ENCODE data around the gene COX11. TPM values are rescaled to one million over a fixed set of nuclear protein-coding genes. Genes with fewer than 3 reads are reported as not detected.

The COX11 gene
- total RNA-seq, 1 donor from 2014 or later, result 30.3 TPM

DNA sequence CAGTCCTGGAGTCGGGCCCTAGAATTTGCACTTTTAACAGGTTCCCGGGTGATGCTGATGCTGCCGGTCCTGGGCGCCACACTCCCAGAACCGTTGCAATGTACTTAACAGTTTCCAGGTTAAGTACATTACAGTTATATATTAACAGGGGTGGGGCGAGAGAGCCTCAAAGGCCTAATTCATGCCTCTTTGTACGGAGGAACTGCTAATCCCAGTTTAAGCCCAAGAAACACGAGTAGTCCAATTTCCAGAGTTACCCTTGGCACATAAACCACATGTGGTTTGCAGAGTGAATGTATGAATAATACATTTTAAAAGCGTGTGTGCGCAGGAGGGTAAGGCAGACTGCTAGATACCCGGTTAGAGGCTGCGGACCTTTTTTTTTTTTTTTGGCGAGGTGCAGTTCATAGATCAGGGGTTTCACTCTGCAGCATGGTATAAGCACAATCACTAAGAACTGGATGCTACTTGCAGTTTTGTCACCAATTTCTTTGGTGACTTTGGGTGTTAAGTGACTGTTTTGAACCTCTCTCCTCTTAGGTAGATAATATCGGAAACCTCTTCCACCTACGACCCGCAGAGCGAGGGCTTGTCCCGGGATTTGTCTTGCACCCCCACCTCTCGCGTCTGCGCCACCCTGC is 713 bp downstream of the COX11 start:
- peak; percentile 45 for ATAC-seq
- DNase-seq (ENCODE audit: low spot score), result no peak

DNA sequence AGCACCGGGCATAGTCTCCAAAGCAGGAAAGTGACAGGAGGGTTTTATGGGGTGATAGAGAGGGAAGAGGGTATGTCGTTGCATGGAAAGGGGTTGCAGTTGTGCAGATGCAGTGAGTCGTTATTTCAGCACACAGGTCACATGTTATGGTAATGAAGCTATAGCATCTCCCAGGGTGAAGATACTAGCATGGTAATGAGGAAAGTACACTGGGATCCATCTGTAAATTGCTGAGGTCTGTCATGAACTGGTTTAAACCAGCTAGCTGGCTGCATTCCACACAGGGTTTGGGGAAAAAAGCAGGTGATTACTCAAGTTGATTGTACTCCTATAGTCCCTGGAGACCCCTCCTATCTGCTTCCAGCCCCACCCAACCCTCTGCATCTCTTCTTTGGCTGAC is 11.7 kb downstream of the COX11 start:
- DNase-seq (ENCODE audit: low spot score) (no peak), ATAC-seq (no peak)

DNA sequence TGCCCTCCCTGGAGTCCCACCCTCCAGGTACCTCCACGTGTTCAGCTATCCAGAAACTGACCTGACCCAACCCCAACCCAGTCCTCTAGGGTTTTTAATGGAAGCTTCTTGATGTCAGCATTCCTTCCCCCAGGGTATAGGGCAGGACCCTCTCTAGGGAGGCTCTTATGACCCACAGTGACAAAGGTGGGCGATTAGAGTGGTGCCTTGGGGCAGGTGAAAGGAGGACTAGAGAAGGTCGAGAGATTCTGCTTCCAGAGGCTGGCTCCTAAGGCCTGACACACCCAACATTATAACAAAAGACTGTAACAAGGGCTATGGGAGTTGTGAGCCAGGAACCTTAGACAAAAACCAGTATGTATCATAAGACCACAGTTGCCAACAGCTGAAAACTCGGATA is 17.2 kb downstream of the COX11 start:
- no peak for ATAC-seq

DNA sequence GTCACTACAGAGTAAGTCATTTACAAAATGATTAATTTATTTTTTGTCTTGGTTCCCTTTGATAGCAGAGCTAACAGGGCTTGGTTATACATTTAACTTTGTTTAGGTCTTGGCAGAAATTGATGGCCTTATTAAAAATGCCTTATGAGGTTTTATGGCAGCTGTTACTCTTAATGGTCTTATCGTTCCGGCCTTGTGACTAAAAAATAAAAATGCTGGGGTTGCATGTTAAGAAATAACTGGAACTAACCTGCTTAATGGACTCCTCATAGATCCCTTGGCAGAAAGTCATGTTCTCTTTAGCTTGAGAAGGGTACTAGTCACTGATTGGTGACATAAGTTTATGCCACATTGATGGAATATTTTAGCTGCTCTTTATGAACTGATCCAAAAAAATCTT is 18.3 kb downstream of the COX11 start:
- ATAC-seq (no peak), DNase-seq (ENCODE audit: low spot score) (no peak)

More for the DNA sequence above, 17.2 kb downstream of the COX11 start:
- DNase-seq (ENCODE audit: low spot score), result no peak

DNA sequence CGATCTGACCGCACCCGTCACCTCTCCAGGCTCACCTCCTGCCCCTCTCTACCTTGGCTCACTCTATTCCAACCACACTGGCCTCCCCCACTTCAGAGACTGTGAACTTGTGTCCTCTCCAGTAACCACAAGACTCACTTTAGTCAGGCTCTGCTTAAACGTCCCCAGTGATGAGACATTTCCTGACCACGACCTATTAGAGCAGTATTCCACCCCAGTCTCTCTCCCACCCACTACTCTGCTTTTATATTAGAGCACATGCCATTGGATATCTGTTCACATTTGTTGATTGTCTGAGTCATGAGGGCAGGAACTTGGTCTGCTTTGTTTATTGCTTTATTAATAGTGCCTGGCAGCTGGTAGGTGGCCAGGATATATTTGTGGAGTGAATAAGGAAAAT is 20.1 kb downstream of the COX11 start:
- no peak for ATAC-seq

DNA sequence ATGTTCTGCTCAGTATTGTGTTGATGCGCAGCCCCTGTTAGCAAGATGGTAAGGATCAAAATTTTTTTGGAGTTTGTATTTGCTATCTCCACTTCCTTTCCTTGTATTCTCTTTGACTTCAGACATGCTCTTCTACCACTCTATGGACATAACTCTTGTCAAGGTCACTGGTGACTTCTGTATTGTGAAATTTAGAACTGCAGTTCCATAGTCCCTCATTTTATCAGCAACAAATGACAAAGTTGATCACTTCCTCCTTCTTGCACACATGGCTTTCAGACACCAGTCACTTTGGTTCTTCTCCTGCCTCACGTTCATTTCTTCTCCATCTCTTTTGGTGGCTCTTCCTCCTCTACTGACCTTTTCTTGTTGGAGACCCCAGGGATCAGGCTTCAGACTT is 21.1 kb downstream of the COX11 start:
- DNase-seq (ENCODE audit: low spot score) (no peak), ATAC-seq (peak; percentile 40)

More for the DNA sequence above, 20.1 kb downstream of the COX11 start:
- no peak for DNase-seq (ENCODE audit: low spot score)

DNA sequence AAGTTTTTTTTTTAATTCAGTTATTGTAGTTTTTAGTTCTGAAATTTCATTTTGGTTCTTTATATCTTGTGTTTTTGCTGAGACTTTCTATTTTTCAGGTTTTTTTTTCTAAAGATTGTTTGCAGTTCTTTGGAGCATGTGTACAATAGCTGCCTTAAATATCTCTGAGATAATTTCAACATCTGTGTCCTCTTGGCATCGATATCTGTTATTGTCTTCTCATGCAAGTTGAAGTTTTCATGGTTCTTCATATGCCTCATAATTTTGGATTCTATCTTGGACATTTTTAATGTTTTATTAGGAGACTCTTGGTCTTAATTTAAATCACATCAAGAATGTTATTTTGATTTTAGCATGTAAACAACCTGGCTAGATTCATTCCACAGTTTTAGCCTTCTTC is 22.8 kb downstream of the COX11 start:
- no peak for ATAC-seq
- DNase-seq (ENCODE audit: low spot score), result no peak

DNA sequence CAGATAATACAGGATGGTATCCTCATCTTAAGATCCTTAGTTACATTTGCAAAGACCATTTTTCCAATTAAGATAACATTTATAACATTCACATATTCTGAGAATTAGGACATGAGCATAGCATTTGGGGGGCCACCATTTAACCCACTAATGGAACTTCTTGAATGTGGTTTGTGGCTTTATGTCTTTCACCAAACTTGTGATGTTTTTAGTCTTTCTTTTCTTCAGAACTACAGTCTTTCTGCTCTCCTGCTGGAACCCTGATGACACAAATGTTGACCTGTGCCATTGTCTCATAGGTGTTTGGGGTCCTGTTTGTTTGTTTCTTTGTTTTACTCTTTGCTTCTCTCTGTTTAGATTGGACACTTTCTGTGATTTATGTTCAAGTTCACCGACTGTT is 23.2 kb downstream of the COX11 start:
- no peak for ATAC-seq
- no peak for DNase-seq (ENCODE audit: low spot score)

DNA sequence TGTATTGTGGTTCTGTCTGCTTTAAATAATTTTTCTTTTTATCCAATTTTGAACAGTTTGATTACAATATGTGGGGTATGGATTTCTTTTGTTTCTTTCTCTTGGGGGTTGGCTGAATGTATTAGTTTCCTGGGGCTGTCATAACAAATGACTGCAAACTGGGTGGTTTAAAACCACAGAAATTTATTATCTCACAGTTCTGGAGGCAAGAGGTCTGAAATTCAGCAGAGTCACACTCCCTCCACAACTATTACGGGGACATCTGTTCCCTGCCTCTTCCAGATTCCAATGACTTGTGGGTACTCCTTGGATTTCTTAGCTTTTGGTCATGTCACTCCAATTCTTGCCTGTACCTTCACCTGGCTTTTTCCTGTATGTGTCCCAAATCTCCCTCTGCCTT is 23.7 kb downstream of the COX11 start:
- ATAC-seq (no peak), DNase-seq (ENCODE audit: low spot score) (no peak)

DNA sequence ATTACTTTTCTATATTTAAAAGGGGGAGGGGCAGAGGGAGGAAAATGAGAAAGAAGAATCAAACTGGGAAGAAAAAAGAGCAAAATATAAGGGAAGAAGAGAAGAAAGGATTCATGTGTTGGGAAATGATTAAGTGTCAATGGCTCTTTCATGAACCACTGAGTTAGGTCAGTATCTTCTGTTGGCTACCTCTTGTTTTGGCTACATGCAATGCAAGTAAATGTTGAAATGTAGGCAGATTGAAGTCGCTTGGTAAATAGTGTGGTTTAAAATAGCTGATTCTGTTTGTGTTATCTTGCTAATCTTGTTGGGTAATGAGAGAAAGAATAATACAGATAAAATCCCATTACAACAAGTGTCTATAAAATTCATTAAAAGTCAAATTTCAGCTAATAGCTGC is 27.2 kb downstream of the COX11 start:
- no peak for DNase-seq (ENCODE audit: low spot score)
- ATAC-seq, result peak; percentile 77

DNA sequence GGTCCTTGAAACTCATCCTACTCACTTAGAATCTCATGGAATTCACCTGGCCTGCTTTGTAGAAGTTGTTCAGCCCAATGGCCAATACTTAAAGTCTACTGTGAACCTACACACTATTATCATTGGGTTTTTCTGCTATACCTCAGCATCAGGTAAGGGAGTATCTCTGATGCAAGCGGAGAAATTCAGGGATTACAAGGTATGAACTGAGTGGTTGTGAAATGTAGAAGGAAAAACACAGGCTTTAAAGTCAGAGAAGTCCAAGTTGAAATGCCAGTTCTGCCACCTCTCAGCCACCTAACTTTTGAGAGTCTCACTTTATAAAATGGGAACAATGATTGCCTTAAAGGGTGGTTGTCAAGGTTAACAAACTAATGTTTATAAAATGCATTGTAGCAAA is 31.0 kb downstream of the COX11 start:
- DNase-seq (ENCODE audit: low spot score) (no peak), ATAC-seq (no peak)

DNA sequence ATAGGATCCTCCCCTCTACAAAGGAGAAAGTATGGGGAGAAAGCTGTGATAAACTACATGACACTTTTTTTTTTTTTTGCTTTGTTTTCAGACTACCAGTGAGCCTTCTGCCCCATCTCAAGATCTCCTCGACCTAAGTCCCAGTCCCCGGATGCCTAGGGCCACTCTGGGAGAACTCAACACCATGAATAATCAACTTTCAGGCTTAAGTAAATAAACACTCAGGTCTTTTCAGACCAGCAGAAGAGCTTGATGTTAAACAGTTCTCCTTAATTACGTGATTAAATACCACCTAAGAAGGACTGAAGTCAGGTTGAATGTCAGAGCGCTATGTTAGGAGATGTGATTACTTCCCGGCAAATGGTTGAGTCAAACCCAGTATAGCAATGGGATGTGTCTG is 31.4 kb downstream of the COX11 start:
- ATAC-seq (no peak), DNase-seq (ENCODE audit: low spot score) (no peak)

DNA sequence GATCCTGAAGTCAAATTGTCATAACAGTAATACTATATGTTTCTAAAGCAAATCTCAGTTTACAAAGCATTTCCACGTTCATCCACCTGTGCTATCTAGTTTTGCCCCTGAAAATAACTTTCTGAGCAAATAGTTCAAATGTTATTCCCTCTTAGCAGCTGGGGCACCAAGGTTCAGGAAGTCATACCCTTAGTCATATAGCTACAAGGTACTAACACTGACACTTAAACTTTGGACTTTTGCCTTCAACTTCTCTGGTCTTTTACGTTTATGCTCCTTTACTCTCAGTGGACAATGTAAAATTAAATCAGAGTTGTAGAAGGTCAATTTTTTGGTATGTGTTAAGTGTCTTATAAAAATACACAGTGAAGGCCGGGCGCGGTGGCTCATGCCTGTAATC is 33.0 kb downstream of the COX11 start:
- DNase-seq (ENCODE audit: low spot score) (no peak), ATAC-seq (no peak)

DNA sequence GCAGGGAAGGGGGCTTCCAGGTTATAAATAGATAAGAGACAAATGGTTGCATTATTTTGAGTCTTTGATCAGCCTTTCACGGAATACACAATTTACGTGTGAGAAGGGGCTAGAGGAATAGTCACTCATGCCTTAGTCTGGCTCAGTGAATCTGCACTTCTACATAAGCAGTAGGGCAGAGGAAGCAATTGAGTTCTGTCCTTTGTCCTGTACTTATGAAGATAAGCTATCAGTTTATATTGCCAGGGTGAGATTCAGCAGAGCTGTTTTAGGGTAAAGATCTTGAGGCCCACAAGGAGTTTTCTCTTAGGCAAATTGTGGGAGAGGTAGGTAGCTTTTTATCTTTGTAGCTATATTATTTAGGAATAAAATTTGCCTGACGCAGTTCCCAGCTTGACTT is 34.5 kb downstream of the COX11 start:
- no peak for ATAC-seq
- DNase-seq (ENCODE audit: low spot score), result no peak

DNA sequence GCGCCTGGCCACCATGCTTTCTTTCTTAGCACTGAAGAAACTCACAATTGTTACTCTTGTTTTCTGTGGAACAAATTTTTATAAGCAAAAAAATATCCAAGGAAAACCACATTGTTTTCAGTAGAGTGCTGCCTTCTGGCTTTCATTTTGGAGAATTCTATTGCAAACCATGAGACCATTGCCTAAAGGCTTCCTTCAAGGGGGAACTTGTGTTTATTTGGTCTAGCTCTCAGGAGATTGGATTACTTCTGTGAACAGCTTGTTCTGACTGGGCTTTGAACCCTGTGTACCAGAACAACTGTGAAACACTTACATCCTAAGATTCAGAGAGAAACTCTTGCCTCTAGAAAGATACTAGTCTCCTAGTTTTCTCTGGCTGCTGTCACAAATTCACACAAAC is 35.7 kb downstream of the COX11 start:
- DNase-seq (ENCODE audit: low spot score), result no peak
- ATAC-seq, result no peak

DNA sequence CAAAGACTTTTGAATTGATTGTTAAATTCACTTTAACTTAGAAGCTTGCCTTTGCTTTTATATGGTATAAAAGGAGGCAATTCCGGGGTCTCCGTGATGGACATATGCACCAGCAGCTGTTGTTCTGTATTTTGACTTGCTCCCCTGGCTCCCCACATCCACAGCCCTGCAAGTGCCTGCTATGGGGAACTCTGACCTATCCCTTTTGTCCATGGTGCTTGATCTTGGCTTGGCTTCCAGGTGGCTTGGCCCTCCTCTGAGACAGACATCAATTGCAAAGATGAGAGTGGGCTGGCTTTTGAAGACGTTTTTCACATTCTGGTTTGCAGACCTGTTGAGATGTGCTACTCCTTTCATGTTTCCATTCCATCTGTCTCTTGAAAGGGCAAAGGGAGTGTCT is 40.9 kb downstream of the COX11 start:
- ATAC-seq (no peak), DNase-seq (ENCODE audit: low spot score) (no peak)

DNA sequence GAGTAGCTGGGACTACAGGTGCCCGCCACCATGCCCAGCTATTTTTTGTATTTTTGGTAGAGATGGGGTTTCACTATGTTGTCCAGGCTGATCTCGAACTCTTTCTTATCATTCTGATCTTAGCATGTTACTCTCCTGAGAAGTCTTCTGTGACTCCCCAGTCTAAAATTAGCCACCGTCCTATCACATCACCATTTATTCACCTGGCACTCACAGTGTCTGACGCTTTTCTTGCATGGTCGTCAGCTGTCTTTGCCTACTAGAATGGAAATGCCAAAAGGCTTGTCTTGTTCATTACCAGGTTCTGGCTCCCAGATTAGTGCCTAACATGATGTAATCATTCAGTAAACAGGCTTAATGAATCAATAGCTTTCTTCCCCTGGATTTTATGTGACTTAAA is 44.0 kb downstream of the COX11 start:
- ATAC-seq (no peak), DNase-seq (ENCODE audit: low spot score) (no peak)

DNA sequence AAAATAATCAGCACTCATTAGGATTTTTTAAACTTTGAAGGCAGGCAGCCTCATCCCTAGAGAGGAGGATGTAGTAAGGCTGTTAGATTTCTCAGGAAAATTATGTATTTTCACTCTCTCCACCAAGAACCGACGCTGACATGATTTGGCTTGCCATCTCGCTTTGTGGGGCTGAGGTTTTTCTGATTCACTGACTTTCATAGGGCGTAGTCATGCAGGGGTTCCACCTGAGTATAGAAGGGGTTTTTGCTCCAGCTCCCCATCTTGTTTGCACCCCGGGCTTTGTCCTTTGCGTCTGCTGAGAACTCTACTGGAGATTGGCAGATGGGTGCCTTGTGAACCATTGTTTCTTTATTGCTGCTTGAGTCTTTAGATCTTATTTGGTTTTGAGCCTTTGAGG is 47.6 kb downstream of the COX11 start:
- no peak for ATAC-seq
- DNase-seq (ENCODE audit: low spot score), result no peak

DNA sequence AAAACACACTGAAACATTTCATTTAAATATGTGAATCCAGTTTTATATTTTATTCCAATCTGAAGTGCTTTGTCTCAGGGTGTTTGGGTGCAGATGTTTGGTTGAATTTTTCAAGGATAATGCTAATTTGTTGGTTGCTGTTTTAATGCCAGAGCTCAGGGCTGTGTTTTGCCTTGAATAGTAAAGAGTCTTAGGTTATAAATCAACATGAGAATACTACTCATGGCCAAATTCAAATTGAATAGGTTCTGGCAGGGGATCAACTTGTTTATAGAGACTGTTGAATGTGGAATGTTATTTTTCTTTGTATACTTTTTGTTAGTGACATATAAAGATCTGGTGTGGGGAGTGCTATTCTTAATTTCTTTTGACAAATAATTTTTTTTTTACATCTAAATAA is 49.0 kb downstream of the COX11 start:
- DNase-seq (ENCODE audit: low spot score) (no peak), ATAC-seq (no peak)

DNA sequence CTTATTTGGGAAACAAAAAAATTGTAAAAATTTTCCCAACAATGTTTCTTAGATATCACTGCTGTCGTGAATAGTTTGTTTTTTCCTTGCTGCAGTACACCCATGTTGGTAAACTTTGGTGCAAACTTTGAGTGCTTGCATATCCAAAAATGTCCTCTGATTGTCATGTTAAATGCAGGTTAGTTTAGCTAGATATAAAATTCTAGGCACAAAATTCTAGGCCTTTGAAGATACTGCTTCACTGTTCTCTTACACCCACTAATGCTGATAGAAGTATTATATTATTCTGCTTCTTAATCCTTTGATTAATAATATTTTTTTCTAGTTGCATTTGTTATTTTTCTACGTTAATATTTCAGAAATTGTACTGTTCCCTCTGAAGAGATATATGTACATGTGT is 51.7 kb downstream of the COX11 start:
- ATAC-seq (no peak), DNase-seq (ENCODE audit: low spot score) (no peak)
